ENCODE measurements around the gene ITGB2.

ITGB2 gene

DNA sequence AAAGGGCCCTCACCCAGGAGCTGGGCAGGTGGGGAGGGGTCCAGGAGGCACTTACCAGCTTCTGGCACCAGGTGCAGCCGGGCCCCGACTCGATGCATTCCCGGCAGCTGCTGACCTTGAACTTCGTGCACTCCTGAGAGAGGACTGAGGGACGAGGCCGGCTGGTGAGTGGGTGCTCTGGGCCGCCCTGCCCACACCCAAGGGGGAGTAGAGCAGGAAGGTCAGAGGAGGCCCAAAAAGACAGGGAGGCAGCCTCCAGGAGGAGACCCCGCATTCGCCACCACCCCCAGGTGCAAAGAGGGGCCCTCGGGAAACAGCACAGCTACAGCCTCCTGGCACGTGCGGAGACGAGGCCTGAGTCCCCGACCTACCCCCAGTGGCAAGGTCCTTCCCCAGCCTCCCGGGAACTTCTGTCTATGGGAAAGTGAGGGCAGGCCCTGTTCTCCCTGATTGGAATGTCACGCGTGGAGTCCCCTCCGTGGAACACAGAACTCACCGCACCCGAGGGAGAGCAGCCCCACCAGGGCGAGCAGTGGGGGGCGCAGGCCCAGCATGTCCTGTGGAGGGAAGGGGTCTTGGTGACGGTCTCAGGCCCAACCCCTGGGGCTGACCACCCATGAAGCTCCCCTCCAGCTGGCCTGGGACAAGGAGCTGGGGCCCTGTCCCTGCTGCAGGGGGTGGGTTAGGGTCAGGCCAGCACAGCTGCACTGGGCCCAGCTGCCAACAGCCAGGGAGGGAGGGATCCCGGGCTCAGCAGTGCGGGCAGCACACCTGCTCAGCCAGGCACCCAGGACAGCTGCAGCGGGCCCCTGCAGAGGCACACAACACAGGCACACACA is 10.3 kb downstream of the ITGB2 start:
- DNase-seq (ENCODE audit: low read depth), result no peak

DNA sequence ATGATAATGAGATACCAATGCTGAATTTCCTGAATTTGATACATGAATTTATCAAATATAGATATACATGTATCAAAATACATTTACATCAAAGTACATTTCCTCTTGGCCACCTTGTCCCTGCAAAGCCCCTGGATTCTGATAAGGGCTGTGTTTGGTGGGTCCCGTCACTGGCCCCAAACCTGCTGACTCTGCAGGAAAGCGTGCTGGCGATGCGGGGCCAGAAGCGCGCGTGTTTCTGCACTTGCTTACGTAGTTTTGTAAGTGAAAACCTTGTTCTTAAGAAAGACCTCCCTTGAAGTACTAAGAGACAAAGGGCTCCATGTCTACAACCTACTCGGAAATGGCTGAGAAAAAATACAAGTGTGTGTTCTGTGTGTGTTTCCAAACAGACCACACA is 11.0 kb downstream of the ITGB2 start:
- no peak for DNase-seq (ENCODE audit: low read depth)

DNA sequence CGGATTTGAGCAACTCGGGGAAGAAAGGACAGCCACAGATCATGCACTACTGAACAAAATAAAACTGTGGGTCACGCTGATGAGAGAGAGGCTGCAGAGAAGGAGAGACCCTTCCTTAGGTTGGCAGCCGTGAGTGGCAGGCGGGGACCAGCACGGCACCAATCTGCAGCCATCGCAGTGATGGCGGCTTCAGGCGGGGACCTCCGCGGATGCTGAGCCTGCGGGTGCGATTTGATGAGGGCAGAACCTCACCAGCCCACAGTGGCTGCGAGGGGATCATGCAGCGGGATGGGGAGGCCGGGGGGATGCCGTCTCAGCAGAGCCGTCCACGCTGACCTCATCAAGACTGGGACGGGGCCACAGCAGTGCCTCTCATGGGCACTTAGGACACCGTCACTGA is 11.8 kb downstream of the ITGB2 start:
- no peak for DNase-seq (ENCODE audit: low read depth)

DNA sequence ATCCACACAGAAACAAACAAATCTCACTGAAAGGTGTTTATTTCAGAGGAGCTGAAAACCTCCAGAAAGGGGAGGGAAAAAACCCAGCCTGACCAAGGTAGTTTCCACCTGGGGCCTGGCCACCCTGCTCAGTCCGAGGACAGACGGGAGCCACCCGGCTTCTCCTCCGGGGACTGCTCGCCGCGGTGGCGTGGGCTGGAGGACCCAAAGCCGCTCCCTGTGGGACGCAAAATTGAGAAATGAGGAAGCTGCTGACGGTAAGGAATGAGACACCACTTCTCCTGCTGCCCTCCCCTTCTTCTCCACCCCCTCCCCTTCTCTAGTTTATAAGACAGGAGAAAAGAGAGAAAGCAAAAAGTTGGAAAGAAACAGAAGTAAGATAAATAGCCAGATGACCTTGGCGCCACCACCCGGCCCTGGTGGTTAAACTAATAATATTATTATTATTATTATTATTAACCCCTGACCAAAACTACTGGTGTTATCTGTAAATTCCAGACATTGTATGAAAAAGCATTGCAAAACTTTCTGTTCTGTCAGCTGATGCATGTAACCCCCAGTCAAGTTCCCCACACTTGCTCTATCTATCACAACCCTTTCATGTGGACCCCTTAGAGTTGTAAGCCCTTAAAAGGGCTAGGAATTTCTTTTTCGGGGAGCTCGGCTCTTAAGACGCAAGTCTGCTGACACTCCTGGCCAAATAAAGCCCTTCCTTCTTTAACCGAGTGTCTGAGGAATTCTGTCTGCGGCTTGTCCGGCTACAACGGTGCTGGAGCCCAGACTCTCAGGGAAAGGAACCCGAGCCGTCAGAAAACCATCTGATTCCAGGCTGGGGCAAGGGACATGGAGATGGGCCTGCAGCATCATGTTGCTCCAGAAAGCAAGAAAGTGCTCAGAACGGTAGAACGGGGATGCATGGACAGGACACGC is 12.5 kb downstream of the ITGB2 start:
- peak; percentile 38 for DNase-seq (ENCODE audit: low read depth)

GRCh38 chr21:44907225-44907965 is 13.3 kb downstream of the ITGB2 start:
- DNase-seq (ENCODE audit: low read depth), result no peak

- no peak for DNase-seq (ENCODE audit: low read depth)
Observed at GRCh38 chr21:44905728-44906090, 15.0 kb downstream of the ITGB2 start.

DNA sequence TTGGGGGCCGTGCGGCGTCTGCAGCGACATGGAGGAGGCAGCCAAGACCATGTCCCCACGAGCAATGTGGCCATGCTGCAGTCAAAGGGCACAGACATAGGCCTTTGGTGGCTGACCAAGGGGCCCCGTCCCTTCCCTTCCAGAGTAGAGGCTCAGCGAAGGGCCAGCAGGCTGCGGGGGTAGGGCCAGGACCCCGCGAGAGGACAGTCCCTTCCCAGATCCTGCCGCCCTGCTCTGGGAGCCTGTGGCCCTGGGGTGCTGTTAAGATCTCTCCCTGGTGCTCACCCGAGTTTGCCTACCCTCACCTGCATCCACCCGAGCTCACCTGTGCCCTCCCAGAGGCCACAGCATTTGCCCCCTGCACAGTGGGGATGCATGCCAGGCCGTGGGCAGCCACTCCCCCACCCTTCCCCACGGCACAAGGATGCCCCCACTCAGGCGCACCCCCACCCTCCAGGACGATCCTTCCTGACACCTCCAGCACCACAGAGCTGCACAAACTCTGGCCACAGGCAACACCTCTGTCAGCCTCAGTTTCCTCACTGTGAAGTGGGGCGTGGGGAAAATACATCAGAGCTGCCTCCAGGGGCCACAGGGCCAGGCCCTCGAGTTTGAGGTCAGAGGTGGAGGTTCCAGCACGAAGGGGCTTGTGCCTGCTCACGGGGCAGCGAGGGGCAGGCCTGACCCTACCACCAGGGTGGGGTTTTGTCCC is 15.5 kb downstream of the ITGB2 start:
- no peak for DNase-seq (ENCODE audit: low read depth)

- no peak for DNase-seq (ENCODE audit: low read depth)
Observed at GRCh38 chr21:44904141-44904923, 16.4 kb downstream of the ITGB2 start.

DNA sequence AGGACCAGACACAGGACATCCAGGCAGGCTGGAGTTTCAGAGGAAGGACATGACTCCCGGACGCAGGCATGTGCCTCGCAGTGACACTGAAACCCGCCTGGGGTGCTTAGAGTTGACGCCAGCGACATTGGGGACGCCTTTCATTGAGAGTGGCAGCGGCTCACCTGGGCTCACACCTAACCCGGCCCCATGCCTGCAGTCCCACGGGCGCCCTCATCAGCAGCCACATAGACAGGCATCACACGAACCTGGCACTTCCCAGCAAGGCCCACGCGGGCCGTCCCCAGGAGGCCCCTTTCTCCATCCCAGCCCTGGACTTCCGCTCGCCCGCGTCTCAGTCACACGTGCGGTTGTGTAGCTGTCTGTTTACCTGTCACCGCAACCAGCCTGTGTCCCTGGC is 17.0 kb downstream of the ITGB2 start:
- no peak for DNase-seq (ENCODE audit: low read depth)

GRCh38 chr21:44903050-44903685 is 17.5 kb downstream of the ITGB2 start:
- no peak for DNase-seq (ENCODE audit: low read depth)

DNA sequence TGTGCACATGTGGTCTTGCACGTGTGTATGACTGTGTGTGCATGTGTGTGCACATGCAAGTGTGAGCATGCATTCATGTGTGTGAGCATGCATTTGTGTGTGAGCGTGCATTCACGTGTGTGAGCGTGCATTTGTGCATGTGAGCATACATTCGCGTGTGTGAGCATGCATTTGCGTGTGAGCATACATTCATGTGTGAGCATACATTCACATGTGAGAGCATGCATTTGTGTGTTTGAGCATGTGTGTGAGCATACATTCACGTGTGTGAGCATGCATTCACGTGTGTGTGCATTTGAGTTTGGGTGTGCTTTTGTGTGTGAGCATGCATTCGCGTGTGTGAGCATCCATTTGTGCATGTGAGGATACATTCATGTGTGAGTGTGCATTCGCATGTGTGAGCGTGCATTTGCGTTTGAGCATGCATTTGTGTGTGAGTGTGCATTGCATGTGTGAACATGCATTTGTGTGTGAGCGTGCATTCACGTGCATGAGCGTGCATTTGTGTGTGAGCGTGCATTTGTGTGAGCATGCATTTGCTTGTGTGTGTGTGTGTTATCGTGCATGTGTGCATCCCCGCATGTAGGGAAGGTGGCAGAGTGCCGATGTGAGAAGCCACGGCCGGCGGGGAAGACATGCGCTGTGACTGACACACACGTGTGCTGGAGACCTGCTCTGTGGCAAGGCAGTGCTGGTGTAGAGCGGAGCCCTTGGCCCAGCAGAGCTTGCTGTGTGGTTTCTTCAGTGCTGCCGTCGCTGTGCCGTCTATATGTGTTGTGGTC is 18.2 kb downstream of the ITGB2 start:
- no peak for DNase-seq (ENCODE audit: low read depth)

DNA sequence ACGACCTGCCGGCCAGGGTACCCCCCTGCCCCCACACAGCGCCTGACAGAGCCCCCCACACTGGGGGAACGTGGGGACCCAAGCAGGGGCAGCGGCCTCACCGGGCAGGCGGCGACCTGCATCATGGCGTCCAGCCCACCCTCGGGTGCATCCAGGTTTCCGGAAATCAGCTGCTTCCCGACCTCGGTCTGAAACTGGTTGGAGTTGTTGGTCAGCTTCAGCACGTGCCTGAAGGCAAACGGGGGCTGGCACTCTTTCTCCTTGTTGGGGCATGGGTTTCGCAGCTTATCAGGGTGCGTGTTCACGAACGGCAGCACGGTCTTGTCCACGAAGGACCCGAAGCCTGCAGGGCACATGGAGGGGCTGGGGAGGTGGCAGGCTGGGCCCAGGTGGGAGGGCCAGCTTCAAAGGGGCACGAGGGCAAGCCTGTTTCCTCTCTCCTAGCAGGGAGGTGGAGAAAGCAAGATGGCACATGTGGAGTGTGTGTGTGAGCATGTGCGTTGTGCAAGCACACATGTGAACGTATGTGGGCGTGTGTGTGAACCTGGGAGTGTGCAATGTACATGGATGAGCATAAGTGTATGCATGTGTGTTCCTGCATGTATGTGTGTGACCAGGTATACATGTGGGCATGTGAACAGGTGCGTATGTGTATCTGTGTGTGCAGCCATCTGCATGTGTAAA is 19.2 kb downstream of the ITGB2 start:
- DNase-seq (ENCODE audit: low read depth), result no peak

- no peak for DNase-seq (ENCODE audit: low read depth)
Observed at GRCh38 chr21:44900559-44901251, 20.0 kb downstream of the ITGB2 start.

GRCh38 chr21:44899768-44900558 is 20.7 kb downstream of the ITGB2 start:
- DNase-seq (ENCODE audit: low read depth), result no peak

DNA sequence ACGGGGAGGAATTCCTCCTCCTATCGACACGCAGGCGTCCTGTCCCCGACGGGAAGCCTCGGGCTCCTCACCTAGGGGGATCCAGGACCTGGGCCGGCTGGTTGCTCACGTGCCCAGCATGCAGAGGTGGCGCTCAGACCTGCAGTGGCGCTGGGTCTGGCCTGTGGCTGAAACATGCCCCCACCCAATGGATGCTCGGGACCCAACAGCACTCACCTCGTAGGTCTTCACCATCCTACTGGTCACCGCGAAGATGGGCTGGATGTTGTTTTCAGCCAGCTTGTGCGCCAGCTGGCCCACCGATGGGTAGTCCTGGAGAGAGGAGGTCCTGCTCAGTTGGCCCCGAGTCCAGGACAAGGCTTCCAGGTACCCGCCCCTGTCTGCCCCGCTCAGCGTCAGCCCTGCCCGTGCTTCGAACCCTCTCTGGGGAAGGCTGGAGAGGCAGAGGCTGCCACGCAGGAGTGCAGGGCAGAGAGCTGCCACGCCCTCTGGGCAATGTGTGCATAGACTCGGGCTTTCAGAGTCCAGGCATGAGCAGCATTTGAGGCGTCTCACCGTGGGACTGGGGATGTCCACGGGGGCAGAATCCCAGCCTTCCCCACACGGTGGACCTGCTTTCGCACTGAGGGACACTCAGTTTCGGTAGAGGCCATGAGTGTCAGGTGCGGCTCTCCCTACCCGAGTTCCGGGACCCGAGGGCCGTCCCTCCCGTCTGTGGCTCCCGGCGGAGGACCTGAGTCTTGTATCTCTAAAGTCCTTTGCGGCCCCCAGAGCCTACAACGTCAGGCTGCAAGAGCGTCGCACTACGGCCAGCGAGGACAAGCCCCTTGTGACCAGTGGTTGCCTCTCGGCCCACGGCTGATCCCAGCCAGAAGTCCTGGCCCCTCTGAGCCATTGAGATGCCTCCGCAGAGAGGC is 21.6 kb downstream of the ITGB2 start:
- DNase-seq (ENCODE audit: low read depth), result no peak

DNA sequence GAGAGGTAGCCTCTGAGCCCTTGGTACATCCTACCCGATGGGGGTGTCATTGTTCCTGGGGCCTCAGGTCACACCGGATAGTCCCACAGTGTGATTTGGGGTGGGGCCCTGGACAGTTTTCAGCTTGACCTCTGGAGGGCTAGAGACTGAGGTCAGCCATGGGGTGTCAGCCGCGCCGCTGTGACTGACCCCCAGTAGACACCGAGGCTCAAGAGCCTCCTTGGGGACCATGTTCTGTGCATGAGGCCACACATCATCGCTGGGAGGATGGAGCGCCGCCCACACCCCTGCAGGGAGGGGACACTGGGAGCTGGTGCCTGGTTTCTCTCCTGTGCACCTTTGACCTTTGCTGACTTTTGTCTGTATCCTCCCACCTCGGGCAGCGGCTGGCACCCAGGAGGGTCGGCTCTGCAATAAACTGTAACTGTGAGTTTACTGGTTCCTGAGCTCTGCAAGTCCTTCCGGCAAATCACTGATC is 22.6 kb downstream of the ITGB2 start:
- no peak for DNase-seq (ENCODE audit: low read depth)

All from amniotic epithelial cell (primary cell).